ENCODE results near the gene DUSP28. TPM values are rescaled to one million over a fixed set of nuclear protein-coding genes. Genes with fewer than 3 reads are reported as not detected.

The DUSP28 gene
- total and polyA plus RNA-seq, 2 of the 13 experiments (the other 11 are each of a cell fraction or from before 2014, with no cell fraction given): 5.2 to 8.6 TPM

DNA sequence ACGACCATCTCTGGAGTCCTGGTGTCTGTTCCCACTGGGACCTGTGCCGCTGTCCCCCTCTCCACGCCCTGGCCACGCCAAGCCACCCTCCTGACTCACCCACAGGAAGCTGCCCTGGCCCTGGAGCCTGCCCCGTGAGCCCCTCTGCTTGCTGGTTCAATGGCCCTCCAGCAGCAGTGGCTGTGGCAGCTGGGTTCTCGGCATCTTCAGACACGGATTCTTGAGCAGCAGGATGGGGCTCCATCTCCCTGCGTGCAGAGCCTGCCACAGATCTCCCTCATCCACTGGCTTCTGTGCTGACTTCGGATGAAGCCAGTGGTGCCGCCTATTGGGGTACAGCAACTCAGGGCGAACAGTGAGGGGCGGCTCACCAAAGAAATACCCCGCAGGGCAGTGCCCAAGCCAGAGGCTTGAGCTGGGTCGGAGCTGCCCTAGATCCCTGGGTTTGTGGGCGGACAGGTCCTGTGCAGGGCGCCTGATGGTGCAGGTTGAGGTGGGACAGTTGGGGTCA is 40.3 kb downstream of the DUSP28 start:
- H3K4me1 ChIP-seq (ENCODE audit: insufficient read depth, low read length): peaks cover 61% of the 10 kb centered on the region
- H3K4me3 ChIP-seq (replicated peaks in 1 of 3; ENCODE audit: insufficient read depth in 1 of 3, low read depth in 2 of 3, low read length in 3 of 3): no peak overlapping the region
- no peaks in the 10 kb centered on the region for H3K27me3 ChIP-seq (ENCODE audit: control insufficient read depth in 1 of 2, insufficient read depth in 2 of 2, low read length in 2 of 2)
- 93% methylated on average over 12 of the region's 16 CpGs for WGBS (ENCODE audit: low lambda C conversion rate)
- H2AFZ ChIP-seq (ENCODE audit: low read length): no peak overlapping the region
- intact Hi-C loops (cut with micrococcal nuclease; ENCODE audit: unreplicated experiment) (loop anchor here (10.0 kb wide), 1 partner anchor 234 kb away; no protein-coding TSS in a partner anchor), in situ Hi-C loops (cut with HindIII; ENCODE audit: extremely low pct_ligation_motif_present, low pct_unique_long_range_greater_than_20kb) (no loop called here)
- CTCF ChIA-PET (ENCODE audit: low intra/inter-chr PET ratio, low total read pairs): no interaction called here
- peaks cover 4% of the 10 kb centered on the region for H3K79me2 ChIP-seq (ENCODE audit: insufficient read depth, low read length)
- no peaks in the 10 kb centered on the region for H3K9me3 ChIP-seq (ENCODE audit: low read length)
- no peak overlapping the region for H3K4me2 ChIP-seq (ENCODE audit: low read depth, low read length)
- no TSS peak for BruUV-seq (replicated peaks)
- no peaks in the 10 kb centered on the region for H4K20me1 ChIP-seq (ENCODE audit: insufficient read depth, low read length)
- DNase-seq (ENCODE audit: low spot score): no peak
- H3K36me3 ChIP-seq (replicated peaks in 1 of 2; ENCODE audit: control insufficient read depth in 1 of 2, insufficient read depth in 2 of 2, low read length in 2 of 2): peaks cover 4 to 8% of the 10 kb centered on the region in 2 experiments; a peak in 2 of 5 replicates
- no peak overlapping the region for H3K27ac ChIP-seq (ENCODE audit: extremely low read length, insufficient read depth, low read length)
- POLR2A ChIA-PET: interaction anchor here (9.7 kb wide), 1 partner anchor 13 kb away, joined by 147 read pairs; the partner anchor contains the start of gene CAPN10
- TF ChIP-seq RFX3 (CRISPR knock-in tag; IDR thresholded peaks at IDR 0.05): no peak
- no peak for TF ChIP-seq ARNT (IDR thresholded peaks at IDR 0.05)
- no peak for TF ChIP-seq ZNF816 (CRISPR knock-in tag; IDR thresholded peaks at IDR 0.05; ENCODE audit: borderline replicate concordance)
- TF ChIP-seq SMARCC2 (IDR thresholded peaks at IDR 0.05): no peak
- no peak for TF ChIP-seq ZNF546 (CRISPR knock-in tag; conservative IDR thresholded peaks at IDR 0.05)
- no peak for TF ChIP-seq ZNF598 (CRISPR knock-in tag; IDR thresholded peaks at IDR 0.05; ENCODE audit: borderline replicate concordance)
- TF ChIP-seq ZNF644 (CRISPR knock-in tag; IDR thresholded peaks at IDR 0.05; ENCODE audit: low read depth): no peak
- TF ChIP-seq ISL2 (CRISPR knock-in tag; IDR thresholded peaks at IDR 0.05): no peak
- TF ChIP-seq SSRP1 (CRISPR knock-in tag; IDR thresholded peaks at IDR 0.05): no peak
- no peak for TF ChIP-seq CC2D1A (CRISPR knock-in tag; IDR thresholded peaks at IDR 0.05)
- TF ChIP-seq HNRNPH1 (optimal IDR thresholded peaks at IDR 0.05; ENCODE audit: low read depth, low read length): no peak
- TF ChIP-seq ZNF841 (CRISPR knock-in tag; IDR thresholded peaks at IDR 0.05; ENCODE audit: borderline replicate concordance): no peak
- TF ChIP-seq, protein P1, sequence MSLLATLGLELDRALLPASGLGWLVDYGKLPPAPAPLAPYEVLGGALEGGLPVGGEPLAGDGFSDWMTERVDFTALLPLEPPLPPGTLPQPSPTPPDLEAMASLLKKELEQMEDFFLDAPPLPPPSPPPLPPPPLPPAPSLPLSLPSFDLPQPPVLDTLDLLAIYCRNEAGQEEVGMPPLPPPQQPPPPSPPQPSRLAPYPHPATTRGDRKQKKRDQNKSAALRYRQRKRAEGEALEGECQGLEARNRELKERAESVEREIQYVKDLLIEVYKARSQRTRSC (CRISPR knock-in tag; IDR thresholded peaks at IDR 0.05; ENCODE audit: low read depth): no peak
- H3K9ac ChIP-seq (ENCODE audit: insufficient read depth, low read depth, low read length): no peak overlapping the region
- ATAC-seq: no peak
- FAIRE-seq: no peak
